Stromal cell of bone marrow (primary cell): Measurements from ENCODE around the gene POLR1G.

Experiments used
- DNase-seq: peaks from one replicate; pipeline ENCODE4 v3.0.0-alpha.2; 2012; ENCODE audit warnings: low read depth

POLR1G gene

GRCh38 chr19:45444318-45445041, 38.0 kb downstream of the POLR1G start:
- DNase-seq = no peak

GRCh38 chr19:45445139-45445538, 38.7 kb downstream of the POLR1G start:
- DNase-seq = no peak

DNA sequence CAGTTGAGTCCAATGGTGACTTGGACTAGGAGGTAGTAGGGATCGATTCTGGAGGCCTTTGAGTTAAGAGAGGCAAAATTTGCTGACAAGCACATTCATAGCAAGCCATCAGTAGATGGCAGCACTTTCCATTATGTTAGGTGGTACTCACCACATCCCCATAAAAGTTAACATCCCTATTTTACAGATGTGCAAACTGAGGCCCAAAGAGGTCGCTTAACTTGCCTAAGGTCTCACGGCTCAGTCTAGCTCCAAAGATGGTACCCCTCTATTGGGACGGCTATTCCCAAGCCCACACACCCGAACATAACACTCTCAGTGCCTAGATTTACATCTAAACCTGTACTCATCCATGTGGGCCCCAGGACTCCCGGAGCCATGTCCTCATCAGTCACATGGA, 39.9 kb downstream of the POLR1G start:
- DNase-seq = no peak

- no peak for DNase-seq
Observed at GRCh38 chr19:45446944-45447343, 40.5 kb downstream of the POLR1G start.

- DNase-seq = no peak
Observed at GRCh38 chr19:45448425-45448756, 41.9 kb downstream of the POLR1G start.

GRCh38 chr19:45448887-45449299, 42.4 kb downstream of the POLR1G start:
- DNase-seq = no peak

- DNase-seq = no peak
Observed at GRCh38 chr19:45450012-45450333, 43.5 kb downstream of the POLR1G start.

DNA sequence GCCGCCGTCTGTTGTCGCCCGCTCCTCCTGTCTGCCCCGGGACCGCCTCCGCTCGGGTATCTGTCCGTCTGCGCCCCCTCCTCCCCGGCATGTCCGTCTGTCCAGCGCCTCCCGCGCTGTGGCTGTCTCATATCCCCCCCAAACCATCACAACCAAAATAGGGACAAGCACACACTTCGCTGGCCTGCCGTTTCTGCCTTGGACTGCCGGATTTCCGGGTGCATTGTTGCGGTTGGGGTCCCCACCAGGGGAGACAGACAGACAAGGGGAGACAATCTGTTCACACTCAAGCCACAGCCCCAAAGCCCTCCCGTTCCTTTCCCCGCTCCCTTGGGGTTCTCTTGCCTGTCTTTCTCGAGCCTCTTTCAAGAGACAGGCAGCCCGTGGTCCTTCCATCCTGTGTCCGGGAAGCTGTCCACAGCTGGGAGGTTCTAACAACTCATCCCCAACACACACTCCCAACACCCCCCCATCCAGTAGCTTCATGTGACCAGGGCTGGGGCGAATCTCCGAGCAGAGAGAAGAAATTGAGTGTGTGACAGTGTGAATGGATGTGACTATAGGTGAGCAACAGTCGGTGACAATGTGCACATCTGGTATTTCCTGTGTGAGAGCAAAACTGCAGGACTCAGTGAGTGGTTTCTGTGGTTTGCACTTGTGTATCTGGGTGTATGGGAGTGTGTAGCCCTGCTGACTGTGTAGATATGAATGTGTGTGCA, 44.8 kb downstream of the POLR1G start:
- DNase-seq = no peak

- no peak for DNase-seq
Observed at GRCh38 chr19:45451850-45452387, 45.5 kb downstream of the POLR1G start.

DNA sequence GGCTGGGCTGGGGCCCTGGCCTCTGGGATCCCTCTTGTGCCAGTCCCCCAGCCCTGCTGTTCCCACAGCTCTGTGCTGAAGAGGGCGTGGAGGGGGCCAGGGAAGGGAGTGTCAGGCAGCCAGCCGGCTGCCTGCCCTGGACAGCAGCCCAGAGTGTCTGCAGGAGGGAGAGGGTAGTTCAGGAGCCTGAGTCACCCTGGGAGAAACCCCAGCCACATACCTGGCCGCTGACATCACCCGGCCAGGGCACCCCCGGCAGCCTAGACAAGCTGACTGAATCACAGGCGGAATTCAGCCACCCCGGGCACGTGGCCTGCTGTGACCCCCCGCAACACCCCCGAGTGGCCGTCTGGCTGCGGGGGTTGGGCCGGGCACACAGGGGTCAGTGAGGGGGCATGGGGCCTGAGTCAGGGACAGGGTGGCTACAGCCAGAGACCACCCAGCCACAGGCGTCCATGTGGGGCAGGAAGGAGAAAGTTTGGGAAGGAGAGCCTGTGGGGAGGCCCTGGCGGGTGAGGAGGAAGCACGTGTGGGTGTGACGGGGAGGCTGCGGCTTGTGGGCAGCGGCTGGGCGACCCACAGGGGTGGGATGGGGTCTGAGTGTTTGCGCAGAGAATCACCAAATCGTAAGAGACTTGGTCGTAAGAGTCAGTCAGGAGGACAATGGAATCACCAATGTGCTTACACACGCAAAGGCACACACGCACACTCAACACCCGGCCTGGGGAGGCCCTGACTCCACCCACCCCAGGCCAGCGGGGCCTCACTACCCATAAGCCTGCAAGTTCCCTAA, 49.5 kb downstream of the POLR1G start:
- DNase-seq = peak; percentile 97

DNA sequence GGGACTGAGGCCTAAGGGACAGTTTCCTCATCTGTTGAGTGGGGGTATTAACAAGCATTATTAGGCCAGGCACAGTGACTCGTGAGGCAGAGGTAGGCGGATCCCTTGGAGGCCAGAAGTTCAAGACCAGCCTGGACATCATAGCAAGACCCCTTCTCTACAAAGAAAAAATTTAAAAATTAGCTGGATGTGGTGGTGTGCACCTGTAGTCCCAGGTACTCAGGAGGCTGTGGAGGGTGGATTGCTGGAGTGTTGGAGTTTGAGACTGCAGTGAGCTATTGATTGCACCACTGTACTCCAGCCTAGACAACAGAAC, 50.0 kb downstream of the POLR1G start:
- no peak for DNase-seq

DNA sequence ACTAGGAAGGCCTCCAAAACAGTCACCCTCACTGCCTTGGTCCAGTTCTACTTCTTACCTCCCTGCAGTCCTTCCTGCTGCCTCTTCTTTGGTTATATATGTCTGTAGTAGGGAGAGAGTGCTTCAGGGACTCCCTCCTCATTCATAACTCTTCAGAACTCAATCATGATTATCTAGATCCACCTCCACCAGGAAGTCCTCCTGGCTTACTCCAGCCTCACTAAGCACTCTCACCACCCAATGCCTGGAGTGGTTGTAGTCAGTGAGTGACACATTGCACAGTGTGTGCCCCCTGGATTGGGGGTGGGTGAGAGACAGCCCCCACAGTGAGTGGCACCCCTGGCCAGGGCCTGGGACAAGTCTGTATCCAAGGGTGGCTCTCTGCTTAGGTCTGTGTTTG, 51.3 kb downstream of the POLR1G start:
- DNase-seq = no peak
